Ascending aorta (tissue), 2 donors: ENCODE measurements around the gene MGME1. TPM values are rescaled to one million over a fixed set of nuclear protein-coding genes. Genes with fewer than 3 reads are reported as not detected.

Experiments
- DNase-seq, 2 donors: peaks; one replicate each; pipeline ENCODE4 v3.0.0-alpha.2; 2019; ENCODE audit warnings: low spot score in 2 of 2
- H3K27ac ChIP-seq, 2 donors: fragments of 200-600 bp; sonication (generic); one replicate each; pipeline ENCODE4 v1.5.1; 2016 to 2017; ENCODE audit warnings: mild to moderate bottlenecking in 1 of 2
- H3K27me3 ChIP-seq: fragments of 200-600 bp; sonication (generic); one replicate; pipeline ENCODE4 v1.5.1; 2017
- H3K36me3 ChIP-seq, 2 donors: fragments of 200-600 bp; sonication (generic); one replicate each; pipeline ENCODE4 v1.5.1; 2016
- H3K4me1 ChIP-seq, 2 donors: fragments of 200-600 bp; sonication (generic); one replicate each; pipeline ENCODE4 v1.5.1; 2016 to 2017; ENCODE audit warnings: mild to moderate bottlenecking in 1 of 2
- H3K4me3 ChIP-seq, 2 donors: fragments of 200-600 bp; sonication (generic); one replicate each; pipeline ENCODE4 v1.5.1; 2016 to 2017; ENCODE audit warnings: mild to moderate bottlenecking in 1 of 2
- H3K9me3 ChIP-seq, 2 donors: fragments of 200-600 bp; sonication (generic); one replicate each; pipeline ENCODE4 v1.5.1; 2016
- intact Hi-C: fragments of 100-400 bp; cut with DNase I; formaldehyde crosslinking; loops from one replicate; pipeline ENCODE4 v1.15.1; 2023
- total RNA-seq: library from RNA; depleted of rRNA; stranded (reverse); fragments of >200 nt; gene quantifications from one replicate; pipeline ENCODE4 v1.1.0, GENCODE V29; 2016
- TF ChIP-seq, protein P1 (sequence below), 3 experiments: fragments of 200-600 bp in 2 of 3; fragments of 450-650 bp in 1 of 3; sonication (generic) in 2 of 3; IDR thresholded peaks; one replicate each; pipeline ENCODE4 v1.5.1; 2016 to 2019; ENCODE audit warnings: antibody characterized with exemption in 3 of 3, mild to moderate bottlenecking in 1 of 3, moderate library complexity in 1 of 3

The MGME1 gene
- total RNA-seq, 1 donor from 2014 or later, result 0.85 TPM

DNA sequence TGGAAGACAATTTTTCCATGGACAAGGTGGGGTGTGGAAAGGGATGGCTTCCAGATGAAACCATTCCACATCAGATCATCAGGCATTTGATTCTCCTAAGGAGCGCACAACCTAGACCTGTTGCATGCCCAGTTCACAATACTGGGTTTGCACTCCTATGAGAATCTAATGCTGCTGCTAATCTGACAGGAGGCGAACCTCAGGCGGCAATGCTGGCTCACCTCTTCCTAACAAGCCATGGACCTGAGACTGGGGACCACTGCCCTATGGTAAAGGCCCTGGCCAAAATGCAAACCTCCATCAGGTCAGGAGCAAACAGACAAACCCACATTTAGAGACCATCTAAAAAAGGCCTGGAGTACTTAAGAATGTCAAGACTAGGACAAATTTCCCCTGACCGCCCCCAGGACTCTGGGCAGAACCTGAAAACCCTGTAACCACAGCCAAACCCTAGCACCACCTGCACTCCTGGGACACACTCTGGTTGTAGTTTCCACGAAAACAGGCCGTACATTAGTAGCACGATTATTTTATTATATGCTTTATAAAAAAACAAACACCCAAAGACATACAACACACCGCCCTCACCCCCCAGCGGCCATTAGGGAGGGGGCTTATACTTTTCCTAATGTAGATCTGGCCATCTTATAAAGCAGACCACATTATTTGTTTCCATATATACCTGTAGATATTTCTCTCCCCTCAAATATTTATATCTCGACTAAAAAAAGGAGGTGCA, 27.6 kb upstream of the MGME1 start:
- DNase-seq, result no peak
- Histone ChIP-seq H3K36me3 (peaks cover 34 to 49% of the 10 kb centered on the region in 2 donors), H3K27ac (no peak overlapping the region), H3K4me1 (peaks cover 10 to 26% of the 10 kb centered on the region in 2 donors), H3K4me3 (no peak overlapping the region), H3K27me3 (no peaks in the 10 kb centered on the region), H3K9me3 (no peaks in the 10 kb centered on the region)
- TF ChIP-seq, protein P1, sequence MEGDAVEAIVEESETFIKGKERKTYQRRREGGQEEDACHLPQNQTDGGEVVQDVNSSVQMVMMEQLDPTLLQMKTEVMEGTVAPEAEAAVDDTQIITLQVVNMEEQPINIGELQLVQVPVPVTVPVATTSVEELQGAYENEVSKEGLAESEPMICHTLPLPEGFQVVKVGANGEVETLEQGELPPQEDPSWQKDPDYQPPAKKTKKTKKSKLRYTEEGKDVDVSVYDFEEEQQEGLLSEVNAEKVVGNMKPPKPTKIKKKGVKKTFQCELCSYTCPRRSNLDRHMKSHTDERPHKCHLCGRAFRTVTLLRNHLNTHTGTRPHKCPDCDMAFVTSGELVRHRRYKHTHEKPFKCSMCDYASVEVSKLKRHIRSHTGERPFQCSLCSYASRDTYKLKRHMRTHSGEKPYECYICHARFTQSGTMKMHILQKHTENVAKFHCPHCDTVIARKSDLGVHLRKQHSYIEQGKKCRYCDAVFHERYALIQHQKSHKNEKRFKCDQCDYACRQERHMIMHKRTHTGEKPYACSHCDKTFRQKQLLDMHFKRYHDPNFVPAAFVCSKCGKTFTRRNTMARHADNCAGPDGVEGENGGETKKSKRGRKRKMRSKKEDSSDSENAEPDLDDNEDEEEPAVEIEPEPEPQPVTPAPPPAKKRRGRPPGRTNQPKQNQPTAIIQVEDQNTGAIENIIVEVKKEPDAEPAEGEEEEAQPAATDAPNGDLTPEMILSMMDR (IDR thresholded peaks at IDR 0.05), result no peak
- intact Hi-C loops, result no loop called here

GRCh38 chr20:17941826-17942196, 27.0 kb upstream of the MGME1 start:
- no peaks in the 10 kb centered on the region for H3K27me3 ChIP-seq
- no peak overlapping the region for H3K27ac ChIP-seq
- TF ChIP-seq, protein P1 (IDR thresholded peaks at IDR 0.05), result no peak
- H3K4me3 ChIP-seq, result no peak overlapping the region
- no peaks in the 10 kb centered on the region for H3K9me3 ChIP-seq
- peaks cover 36 to 54% of the 10 kb centered on the region in 2 donors for H3K36me3 ChIP-seq
- H3K4me1 ChIP-seq, result peaks cover 10 to 20% of the 10 kb centered on the region in 2 donors
- no peak for DNase-seq
- intact Hi-C loops, result no loop called here

GRCh38 chr20:17943343-17943742, 25.5 kb upstream of the MGME1 start:
- Histone ChIP-seq H3K36me3 (peaks cover 49 to 70% of the 10 kb centered on the region in 2 donors), H3K4me1 (peaks cover 4 to 6% of the 10 kb centered on the region in 2 donors), H3K9me3 (no peaks in the 10 kb centered on the region), H3K27ac (no peak overlapping the region), H3K4me3 (no peak overlapping the region), H3K27me3 (no peaks in the 10 kb centered on the region)
- DNase-seq, result peak in 1 of 2 donors; percentile 19
- intact Hi-C loops, result no loop called here
- TF ChIP-seq, protein P1 (IDR thresholded peaks at IDR 0.05), result no peak

- peaks cover 63 to 86% of the 10 kb centered on the region in 2 donors for H3K36me3 ChIP-seq
- TF ChIP-seq, protein P1 (IDR thresholded peaks at IDR 0.05), result no peak
- H3K9me3 ChIP-seq, result no peaks in the 10 kb centered on the region
- H3K27ac ChIP-seq, result no peak overlapping the region
- no peak overlapping the region for H3K4me3 ChIP-seq
- intact Hi-C loops, result no loop called here
- no peaks in the 10 kb centered on the region for H3K27me3 ChIP-seq
- no peaks in the 10 kb centered on the region for H3K4me1 ChIP-seq
- DNase-seq, result peak in 1 of 2 donors; percentile 15
These were observed 23.9 kb upstream of the MGME1 start for GRCh38 chr20:17944854-17945474.

GRCh38 chr20:17946040-17946439, 22.8 kb upstream of the MGME1 start:
- Histone ChIP-seq H3K27me3 (no peaks in the 10 kb centered on the region), H3K4me1 (no peaks in the 10 kb centered on the region), H3K36me3 (peaks cover 73 to 93% of the 10 kb centered on the region in 2 donors), H3K4me3 (no peak overlapping the region), H3K9me3 (no peaks in the 10 kb centered on the region), H3K27ac (no peak overlapping the region)
- intact Hi-C loops, result no loop called here
- TF ChIP-seq, protein P1 (IDR thresholded peaks at IDR 0.05), result no peak
- peak in 1 of 2 donors; percentile 12 for DNase-seq
